SK-N-SH (cell line): Measurements from ENCODE around the gene CEP290.

ENCODE experiments used
- CTCF ChIP-seq: fragments of 200-600 bp; sonication (generic); IDR thresholded peaks from 2 replicates; pipeline ENCODE4 v1.6.1; 2017; ENCODE audit warnings: antibody characterized with exemption, mild to moderate bottlenecking, moderate library complexity
- EP300 ChIP-seq, 2 experiments: IDR thresholded peaks; 2 replicates each; pipeline versions ENCODE4 v1.4.0 to v1.6.1; 2012; ENCODE audit warnings: borderline replicate concordance in 1 of 2, low read depth in 1 of 2, low read length in 1 of 2
- GABPA ChIP-seq: IDR thresholded peaks from 2 replicates; pipeline ENCODE4 v1.4.0; 2012; ENCODE audit warnings: low read depth, mild to moderate bottlenecking
- GATA2 ChIP-seq: sonication (generic); formaldehyde crosslinking; IDR thresholded peaks from 2 replicates; pipeline ENCODE4 v1.5.0; 2020; ENCODE audit warnings: mild to moderate bottlenecking, missing genetic modification reagents
- JUND ChIP-seq: IDR thresholded peaks from 2 replicates; pipeline ENCODE4 v1.4.0; 2012
- MAX ChIP-seq: IDR thresholded peaks from 2 replicates; pipeline ENCODE4 v1.4.0; 2012; ENCODE audit warnings: low read depth
- MXI1 ChIP-seq: IDR thresholded peaks from 2 replicates; pipeline ENCODE4 v1.6.1; 2012; ENCODE audit warnings: mild to moderate bottlenecking, low read depth, low read length, improper control_type of control experiment
- POLR2AphosphoS5 ChIP-seq: IDR thresholded peaks from 2 replicates; pipeline ENCODE4 v1.6.1; 2012; ENCODE audit warnings: low read depth, low read length
- RAD21 ChIP-seq: IDR thresholded peaks from 2 replicates; pipeline ENCODE4 v1.6.1; 2012; ENCODE audit warnings: mild to moderate bottlenecking, low read length
- RCOR1 ChIP-seq: fragments of 150-350 bp; IDR thresholded peaks from 2 replicates; pipeline ENCODE4 v1.6.1; 2017; ENCODE audit warnings: antibody characterized with exemption, low read length
- SMC3 ChIP-seq: IDR thresholded peaks from 2 replicates; pipeline ENCODE4 v1.6.1; 2012; ENCODE audit warnings: low read depth, low read length, improper control_type of control experiment
- TAF1 ChIP-seq: IDR thresholded peaks from 2 replicates; pipeline ENCODE4 v1.6.1; 2012; ENCODE audit warnings: low read depth, mild to moderate bottlenecking, low read length, moderate library complexity, borderline replicate concordance
- TEAD4 ChIP-seq: IDR thresholded peaks from 2 replicates; pipeline ENCODE4 v1.4.0; 2012; ENCODE audit warnings: mild to moderate bottlenecking, borderline replicate concordance; ENCODE audit not compliant: insufficient read depth

- TF ChIP-seq GATA2 (CRISPR knock-in tag) = no peak
- TF ChIP-seq TAF1 = no peak
- TF ChIP-seq CTCF = no peak
- no peak for TF ChIP-seq RCOR1
- TF ChIP-seq RAD21 = no peak
- TF ChIP-seq POLR2AphosphoS5 = no peak
- TF ChIP-seq MAX = no peak
- no peak for TF ChIP-seq GABPA
- no peak for TF ChIP-seq EP300 (IDR thresholded peaks at IDR 0.05; ENCODE audit: borderline replicate concordance in 1 of 2, low read depth in 1 of 2, low read length in 1 of 2)
- TF ChIP-seq SMC3 = no peak
- no peak for TF ChIP-seq TEAD4
- no peak for TF ChIP-seq MXI1
- TF ChIP-seq JUND = no peak
These were observed 78.5 kb downstream of the CEP290 start for GRCh38 chr12:88063375-88063774.
